GM06990 (cell line): Measurements from ENCODE around the gene PDXK.

Source experiments
- DNase-seq: peaks from one replicate; pipeline ENCODE4 v3.0.0-alpha.2; 2011; ENCODE audit not compliant: insufficient read length; ENCODE audit errors: extremely low read depth
- H3K27me3 ChIP-seq: replicated peaks from 2 replicates; pipeline ENCODE4 v1.6.0; 2011; ENCODE audit warnings: low read length; ENCODE audit not compliant: control insufficient read depth, insufficient read depth
- H3K36me3 ChIP-seq: 2 replicates; pipeline ENCODE4 v1.5.1; 2011; ENCODE audit warnings: low read length; ENCODE audit not compliant: control insufficient read depth, insufficient read depth
- H3K4me3 ChIP-seq: replicated peaks from 2 replicates; pipeline ENCODE4 v1.5.1; 2011; ENCODE audit warnings: low read depth, mild to moderate bottlenecking, control low read depth, low read length
- TF ChIP-seq, protein P1 (sequence below): IDR thresholded peaks from 2 replicates; pipeline ENCODE4 v1.5.1; 2011; ENCODE audit warnings: low read length, control low read depth, mild to moderate bottlenecking, inconsistent platforms; ENCODE audit not compliant: insufficient read depth, poor library complexity, severe bottlenecking

The PDXK gene

DNA sequence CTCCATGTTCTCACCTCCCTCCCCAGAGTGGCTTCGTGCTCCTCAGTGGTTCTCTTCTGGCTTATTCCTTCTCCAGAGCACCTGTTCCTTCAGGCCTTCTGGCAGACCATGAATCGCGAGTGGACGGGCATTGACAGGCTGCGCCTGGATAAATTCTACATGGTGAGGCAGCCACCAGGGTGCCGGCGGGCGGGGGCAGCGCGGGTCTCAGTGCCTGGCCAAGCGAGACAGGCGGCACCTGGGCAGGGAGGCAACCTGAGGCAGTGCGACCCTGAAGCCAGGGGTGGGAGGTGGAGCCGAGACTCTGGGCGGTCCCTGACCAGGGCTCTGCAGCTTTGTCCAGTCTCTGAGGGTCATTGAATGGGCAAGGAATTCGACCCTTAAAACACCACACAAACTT is 74.3 kb downstream of the PDXK start:
- no peaks in the 10 kb centered on the region for H3K27me3 ChIP-seq
- TF ChIP-seq, protein P1, sequence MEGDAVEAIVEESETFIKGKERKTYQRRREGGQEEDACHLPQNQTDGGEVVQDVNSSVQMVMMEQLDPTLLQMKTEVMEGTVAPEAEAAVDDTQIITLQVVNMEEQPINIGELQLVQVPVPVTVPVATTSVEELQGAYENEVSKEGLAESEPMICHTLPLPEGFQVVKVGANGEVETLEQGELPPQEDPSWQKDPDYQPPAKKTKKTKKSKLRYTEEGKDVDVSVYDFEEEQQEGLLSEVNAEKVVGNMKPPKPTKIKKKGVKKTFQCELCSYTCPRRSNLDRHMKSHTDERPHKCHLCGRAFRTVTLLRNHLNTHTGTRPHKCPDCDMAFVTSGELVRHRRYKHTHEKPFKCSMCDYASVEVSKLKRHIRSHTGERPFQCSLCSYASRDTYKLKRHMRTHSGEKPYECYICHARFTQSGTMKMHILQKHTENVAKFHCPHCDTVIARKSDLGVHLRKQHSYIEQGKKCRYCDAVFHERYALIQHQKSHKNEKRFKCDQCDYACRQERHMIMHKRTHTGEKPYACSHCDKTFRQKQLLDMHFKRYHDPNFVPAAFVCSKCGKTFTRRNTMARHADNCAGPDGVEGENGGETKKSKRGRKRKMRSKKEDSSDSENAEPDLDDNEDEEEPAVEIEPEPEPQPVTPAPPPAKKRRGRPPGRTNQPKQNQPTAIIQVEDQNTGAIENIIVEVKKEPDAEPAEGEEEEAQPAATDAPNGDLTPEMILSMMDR: no peak
- DNase-seq: no peak
- peaks cover 34% of the 10 kb centered on the region for H3K36me3 ChIP-seq
- H3K4me3 ChIP-seq: no peak overlapping the region

- H3K4me3 ChIP-seq: no peak overlapping the region
- peaks cover 44% of the 10 kb centered on the region for H3K36me3 ChIP-seq
- no peak for DNase-seq
- no peaks in the 10 kb centered on the region for H3K27me3 ChIP-seq
- TF ChIP-seq, protein P1: no peak
Observed at GRCh38 chr21:43794311-43794710, 75.4 kb downstream of the PDXK start.

GRCh38 chr21:43794857-43795256 is 75.9 kb downstream of the PDXK start:
- no peak for DNase-seq
- Histone ChIP-seq H3K36me3 (peaks cover 47% of the 10 kb centered on the region), H3K27me3 (no peaks in the 10 kb centered on the region), H3K4me3 (no peak overlapping the region)
- TF ChIP-seq, protein P1: no peak

DNA sequence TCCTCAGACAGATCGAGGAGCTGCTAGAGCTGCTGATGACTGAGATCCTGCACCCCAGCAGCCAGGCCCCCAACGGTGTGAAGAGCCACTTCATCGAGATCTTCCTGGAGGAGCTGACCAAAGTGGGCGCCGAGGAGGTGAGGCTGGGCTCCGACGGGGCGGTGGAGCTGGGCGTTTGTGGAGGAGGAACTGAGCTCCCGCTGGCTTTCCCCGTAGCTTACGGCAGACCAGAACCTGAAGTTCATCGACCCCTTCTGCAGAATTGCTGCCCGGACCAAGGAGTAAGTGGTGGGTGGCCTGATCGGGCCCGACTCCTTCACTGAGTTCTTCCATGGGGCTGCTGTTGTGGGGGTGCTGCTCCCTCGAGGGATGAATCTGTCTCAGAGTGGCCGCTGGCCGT is 78.5 kb downstream of the PDXK start:
- DNase-seq: no peak
- H3K4me3 ChIP-seq: no peak overlapping the region
- TF ChIP-seq, protein P1: no peak
- peaks cover 57% of the 10 kb centered on the region for H3K36me3 ChIP-seq
- H3K27me3 ChIP-seq: no peaks in the 10 kb centered on the region

DNA sequence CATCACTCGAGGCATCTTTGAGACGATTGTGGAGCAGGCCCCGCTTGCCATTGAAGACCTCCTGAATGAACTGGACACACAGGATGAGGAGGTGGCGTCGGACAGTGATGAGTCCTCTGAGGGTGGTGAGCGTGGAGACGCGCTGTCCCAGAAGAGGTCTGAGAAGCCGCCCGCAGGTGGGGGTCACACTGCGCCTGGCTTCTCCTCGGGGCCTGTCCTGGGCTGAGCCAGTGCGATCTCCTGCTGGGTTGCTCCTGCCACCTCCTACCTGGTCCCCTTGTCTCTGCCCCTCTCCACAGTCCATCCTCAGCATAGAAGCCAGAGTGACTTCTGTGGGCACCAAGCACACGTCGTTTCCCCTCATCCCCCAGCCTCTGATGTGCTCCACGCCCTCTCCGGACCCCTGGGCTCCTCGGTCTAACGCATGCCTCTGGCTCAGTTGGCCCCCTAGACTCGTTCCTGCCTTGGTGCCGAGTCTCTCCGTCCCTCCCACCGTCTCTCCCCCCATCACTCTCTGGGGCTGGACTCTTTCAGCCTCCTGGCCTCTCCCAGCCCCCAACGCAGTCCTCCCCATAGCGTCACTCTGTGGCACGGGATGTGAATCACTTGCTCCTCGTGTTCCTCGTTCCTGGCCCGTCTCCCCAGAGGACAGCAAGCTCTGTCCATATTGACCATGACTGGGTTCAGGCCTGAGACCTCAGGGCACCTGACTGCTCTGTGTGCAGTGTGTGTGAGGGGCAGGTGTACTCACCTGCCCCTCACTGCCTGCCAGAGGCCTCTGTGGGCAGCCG is 79.2 kb downstream of the PDXK start:
- no peak for DNase-seq
- TF ChIP-seq, protein P1: no peak
- no peak overlapping the region for H3K4me3 ChIP-seq
- no peaks in the 10 kb centered on the region for H3K27me3 ChIP-seq
- H3K36me3 ChIP-seq: peaks cover 62% of the 10 kb centered on the region
